ENCODE measurements around the gene NIN.
"Not testable (repeated sequence)": the region's sequence is repeated elsewhere in the genome, so short reads cannot be mapped to it uniquely, and the experiment has no call there.

NIN gene

DNA sequence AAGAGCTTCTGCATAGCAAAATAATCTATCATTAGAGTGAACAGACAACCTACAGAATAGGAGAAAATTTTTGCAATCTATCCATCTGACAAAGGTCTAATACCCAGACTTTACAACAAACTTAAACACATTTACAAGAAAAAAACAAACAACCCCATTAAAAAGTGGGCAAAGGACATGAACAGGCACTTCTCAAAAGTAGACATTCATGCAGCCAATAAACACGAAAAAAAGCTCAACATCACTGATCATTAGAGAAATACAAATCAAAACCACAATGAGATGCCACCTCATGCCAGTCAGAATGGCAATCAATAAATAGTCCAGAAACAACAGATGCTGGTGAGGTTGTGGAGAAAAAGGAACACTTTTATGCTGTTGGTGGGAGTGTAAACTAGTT, 15.9 kb downstream of the NIN start:
- not testable (repeated sequence) for DNase-seq

DNA sequence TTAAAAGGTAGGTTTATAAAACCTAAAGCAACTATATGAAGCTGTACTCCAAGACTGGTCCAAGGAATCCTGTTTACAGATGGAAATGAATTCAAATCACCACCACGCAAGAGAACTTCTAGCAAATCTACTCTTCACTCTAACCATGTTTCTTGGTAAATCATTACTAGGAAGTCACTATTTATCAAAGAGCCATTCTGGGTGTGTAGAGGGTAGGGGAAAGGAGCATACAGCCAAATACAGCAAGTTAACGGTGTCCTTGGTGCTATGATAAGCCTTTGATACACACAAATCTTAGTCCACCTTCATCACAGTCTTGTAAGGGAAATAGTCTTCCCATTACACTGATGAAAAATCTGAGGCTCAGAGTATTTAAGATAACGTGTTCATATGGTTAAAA, 16.8 kb downstream of the NIN start:
- DNase-seq, result no peak

DNA sequence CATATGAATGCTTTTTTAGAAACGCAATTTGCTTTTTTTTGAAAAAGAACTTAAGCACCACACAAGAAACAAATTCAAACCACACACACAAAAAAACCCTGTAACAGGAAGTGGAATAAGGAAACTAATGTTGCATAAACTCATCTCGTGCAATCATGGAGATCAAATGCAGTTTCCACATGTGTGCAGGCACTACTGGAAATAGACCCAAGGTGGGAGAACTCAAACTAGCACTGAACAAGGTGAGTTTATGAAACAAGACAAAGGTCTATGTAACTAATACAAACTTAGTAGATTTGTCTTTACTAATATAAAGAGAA, 17.5 kb downstream of the NIN start:
- no peak for DNase-seq

DNA sequence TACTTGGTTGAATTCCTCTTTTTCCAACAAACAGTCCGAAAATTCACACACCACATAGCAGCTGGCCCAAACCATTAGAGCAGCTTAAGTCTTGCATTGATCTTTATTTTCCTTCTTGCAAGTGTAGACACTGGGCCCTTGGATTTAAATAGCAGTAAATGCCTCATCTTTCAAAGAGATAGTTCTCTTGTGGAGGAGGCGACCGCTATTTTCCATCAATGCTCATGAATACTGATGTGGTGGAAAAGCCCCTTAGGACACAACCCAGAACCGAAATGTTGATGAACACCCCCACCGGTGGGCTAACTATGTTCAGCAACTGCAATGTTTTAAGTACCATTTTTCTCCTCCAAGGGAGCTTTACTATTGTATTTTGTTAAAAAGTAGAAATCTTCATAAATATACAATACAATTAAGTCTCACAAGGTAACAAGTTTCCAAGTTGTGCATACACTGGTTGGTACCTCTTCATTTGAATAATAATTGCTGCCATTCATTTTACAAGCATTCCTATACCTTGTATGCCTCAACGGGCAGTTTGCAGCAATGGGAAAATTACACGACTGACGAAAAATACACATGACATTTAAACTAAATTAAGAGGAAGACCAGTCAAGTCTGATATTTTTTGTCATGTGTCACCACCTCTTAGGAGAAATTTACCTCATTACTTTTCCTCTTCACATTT, 18.0 kb downstream of the NIN start:
- DNase-seq, result no peak

- DNase-seq, result no peak
Measured at GRCh38 chr14:50812180-50812579, 18.8 kb downstream of the NIN start.

GRCh38 chr14:50808053-50808452, 22.9 kb downstream of the NIN start:
- DNase-seq, result no peak

DNA sequence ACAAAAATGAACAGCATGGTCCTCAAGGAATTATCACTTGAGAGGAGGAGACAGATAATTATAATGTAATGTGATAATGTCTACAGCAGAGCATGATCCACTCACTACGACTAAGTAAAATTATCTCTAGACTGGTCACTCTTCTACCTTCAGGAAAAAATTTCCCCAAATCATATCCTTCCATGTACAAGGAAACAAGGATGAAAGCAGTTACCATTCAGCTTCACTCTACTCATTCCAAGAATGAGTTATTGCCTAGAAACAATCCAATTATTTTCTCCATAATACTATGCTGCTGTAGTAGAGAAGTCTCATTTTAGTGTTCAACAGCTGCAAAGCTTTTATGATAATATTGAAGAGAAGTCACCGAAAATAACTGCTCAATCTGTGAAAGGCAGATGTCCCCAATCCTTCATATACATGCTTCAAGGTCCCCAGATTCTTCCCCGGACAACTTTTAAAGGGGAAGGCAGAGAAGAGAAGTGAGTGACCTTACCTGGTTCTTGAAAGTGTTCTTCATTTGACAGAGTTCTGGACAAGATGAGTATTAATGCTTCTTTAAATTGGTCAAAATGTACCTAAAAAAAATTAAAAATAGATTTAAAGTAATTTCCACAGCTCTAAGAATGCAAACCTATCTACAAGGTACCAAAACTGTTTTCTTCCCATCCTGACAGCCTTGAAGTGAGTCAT, 24.6 kb downstream of the NIN start:
- no peak for DNase-seq

GRCh38 chr14:50805396-50805795, 25.6 kb downstream of the NIN start:
- no peak for DNase-seq

- DNase-seq, result no peak
Measured at GRCh38 chr14:50804181-50804721, 26.7 kb downstream of the NIN start.

DNA sequence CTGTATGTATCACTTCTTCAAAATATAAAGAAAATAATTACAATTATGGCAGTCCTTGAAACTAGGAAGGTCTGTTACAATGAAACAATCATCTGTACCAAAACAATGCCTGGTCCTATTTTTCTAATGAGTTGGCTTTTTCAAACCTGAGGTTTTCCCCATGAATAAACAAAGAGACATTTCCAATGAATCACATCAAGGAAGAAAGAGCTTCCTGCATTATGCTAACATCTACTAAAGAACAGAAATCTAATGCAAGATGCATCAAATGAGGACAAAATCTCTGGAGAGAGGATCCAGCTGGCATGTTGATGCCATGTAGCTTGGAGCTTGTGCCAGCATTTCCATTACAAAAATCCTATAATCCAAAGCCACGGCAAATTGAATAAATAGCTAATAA, 29.3 kb downstream of the NIN start:
- DNase-seq, result no peak

DNA sequence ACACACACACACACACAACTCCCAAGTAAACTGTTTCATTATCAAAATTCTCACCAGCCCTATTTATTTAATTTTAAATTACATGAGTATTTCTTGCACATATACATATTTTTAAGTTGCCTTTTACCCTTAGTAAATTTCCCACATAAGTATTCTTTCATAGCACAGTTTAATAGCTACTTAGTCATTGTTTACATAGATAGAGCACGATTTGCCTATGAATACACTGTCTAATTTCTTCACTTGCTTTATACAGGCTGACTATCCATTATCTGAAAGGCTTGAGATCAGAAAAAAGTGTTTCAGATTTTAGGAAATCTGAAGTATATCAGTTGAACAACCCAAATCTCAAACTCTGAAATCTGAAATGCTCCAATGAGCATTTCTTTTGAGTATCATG, 30.9 kb downstream of the NIN start:
- no peak for DNase-seq

DNA sequence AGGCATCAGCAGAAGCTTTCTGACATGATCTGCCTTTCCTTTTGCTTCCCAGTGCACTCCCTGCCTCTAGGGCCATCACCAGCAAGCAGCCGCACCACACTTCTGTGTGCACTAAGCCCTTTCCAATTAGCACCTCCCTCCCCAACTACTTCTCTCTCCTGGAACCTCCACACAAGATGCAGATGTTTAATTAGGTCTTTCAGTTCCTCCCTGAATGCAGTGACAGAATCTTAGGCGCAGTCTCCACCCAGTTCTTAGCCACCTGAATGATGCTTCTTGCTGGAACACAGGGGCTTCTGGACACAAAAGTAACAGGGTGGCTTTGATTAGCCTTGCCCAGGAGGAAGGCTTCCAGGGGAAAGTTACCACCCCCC, 32.9 kb downstream of the NIN start:
- no peak for DNase-seq

- no peak for DNase-seq
Measured at GRCh38 chr14:50797250-50798047, 33.5 kb downstream of the NIN start.

DNA sequence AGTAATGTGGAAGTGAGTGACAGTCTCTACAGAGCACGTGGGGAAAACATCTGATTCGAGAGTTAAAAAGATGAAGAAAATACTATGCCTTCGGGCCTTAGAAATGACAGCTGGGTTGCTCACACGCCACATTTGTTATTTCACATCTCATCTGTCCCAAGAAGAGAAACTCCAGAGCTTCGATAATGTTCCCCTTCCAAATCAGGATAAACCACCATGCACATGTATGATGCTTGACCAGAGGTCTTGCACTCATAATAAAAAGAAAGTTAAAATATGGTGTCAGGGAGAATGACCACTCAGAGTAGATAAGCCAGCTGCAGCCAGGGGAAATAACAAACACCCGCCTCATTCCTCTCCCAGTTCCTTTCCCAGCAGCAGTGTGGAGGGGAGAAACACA, 34.6 kb downstream of the NIN start:
- no peak for DNase-seq

DNA sequence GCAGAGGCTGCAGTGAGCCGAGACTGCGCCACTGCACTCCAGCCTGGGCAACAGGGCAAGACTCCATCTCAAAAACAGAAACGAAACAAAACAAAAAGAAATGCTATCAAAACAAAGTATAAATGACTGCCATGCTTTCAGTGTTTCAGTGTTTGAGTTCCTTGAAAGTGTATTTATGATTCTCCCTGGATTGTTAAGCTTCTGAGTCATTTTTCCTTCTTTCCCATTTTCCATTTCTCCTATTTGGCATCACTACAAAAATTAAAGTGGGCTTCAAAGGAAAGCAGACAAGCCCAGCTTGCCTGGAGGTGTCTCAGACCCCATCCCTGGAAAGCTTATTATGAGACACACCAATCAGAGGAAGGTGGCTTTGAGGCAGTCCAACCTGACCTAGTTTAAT, 35.1 kb downstream of the NIN start:
- DNase-seq, result no peak

DNA sequence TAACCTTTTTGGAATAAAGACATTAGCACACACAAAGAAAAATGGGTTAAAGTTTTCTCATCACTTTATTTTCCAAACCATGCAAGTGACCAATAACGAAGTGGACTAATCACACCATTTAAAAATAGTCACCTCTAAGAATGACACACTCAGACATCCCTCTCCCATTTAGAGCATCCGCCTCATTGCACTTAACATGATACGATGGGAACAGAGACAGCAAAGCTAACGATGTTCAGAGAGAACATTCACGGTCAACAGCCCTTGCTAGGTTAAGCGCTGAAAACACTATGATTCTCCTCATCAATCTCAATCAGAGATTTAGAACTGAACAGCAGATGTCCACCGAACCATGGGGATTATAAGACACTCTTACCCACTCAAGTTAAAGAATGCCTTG, 35.8 kb downstream of the NIN start:
- no peak for DNase-seq

DNA sequence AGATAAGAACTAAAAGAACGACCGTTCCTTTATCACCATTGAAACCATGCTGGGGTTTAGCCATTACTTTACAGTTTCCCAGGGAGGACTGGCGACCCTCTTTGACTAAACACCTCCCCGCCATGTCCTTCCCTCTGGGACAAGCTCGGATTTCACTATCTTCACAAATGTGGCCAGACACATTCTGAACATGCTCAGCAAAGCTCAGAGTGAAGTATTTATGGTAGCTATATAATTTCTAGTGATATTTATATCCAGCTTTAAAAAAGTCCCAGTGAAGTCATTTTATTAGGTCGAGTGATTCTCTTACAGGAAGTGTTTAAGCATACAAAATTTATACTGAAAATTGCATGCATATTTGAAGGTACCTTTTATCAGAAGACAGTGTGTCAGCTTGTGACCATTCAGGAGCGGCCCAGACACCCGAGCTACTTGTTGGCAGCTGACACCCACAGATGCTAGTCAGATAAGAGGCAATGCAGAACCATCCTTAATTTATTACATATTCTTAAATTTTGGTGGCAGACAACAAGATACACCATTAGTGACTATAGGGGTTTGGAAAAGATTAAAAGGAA, 36.8 kb downstream of the NIN start:
- DNase-seq, result no peak

GRCh38 chr14:50792634-50793068, 38.3 kb downstream of the NIN start:
- DNase-seq, result no peak

GRCh38 chr14:50792051-50792477, 38.9 kb downstream of the NIN start:
- DNase-seq, result no peak

- DNase-seq, result no peak
Measured at GRCh38 chr14:50791201-50791600, 39.8 kb downstream of the NIN start.

GRCh38 chr14:50790589-50790988, 40.4 kb downstream of the NIN start:
- DNase-seq, result no peak

- no peak for DNase-seq
Measured at GRCh38 chr14:50786751-50787464, 44.1 kb downstream of the NIN start.
